Posterior vena cava (tissue), 2 donors: ENCODE results near the gene MUSTN1. TPM values are rescaled to one million over a fixed set of nuclear protein-coding genes. Genes with fewer than 3 reads are reported as not detected.

Experiments used
- DNase-seq: peaks from one replicate; pipeline ENCODE4 v3.0.0-alpha.2; 2020; ENCODE audit warnings: low spot score
- intact Hi-C, 2 donors: fragments of 100-400 bp; cut with DNase I; formaldehyde crosslinking; loops; one replicate each; pipeline versions ENCODE4 v1.14.1 to v1.14.2; 2022 to 2023
- total RNA-seq, 2 donors: library from RNA; stranded (reverse); fragmentation: NEBNext Ultra II Directional; extraction: Animal tissue kit (Norgen Biotek cat#: 25700); gene quantifications; one replicate each; pipeline ENCODE4 v1.2.1, GENCODE V29; 2021
- donor health status: DM: yes; HTN: yes; CAD: no.
- donor health status: DM: yes; HTN: yes; CAD: no.

Gene MUSTN1
- total RNA-seq, 2 donors from 2014 or later, result 78.5 to 105 TPM

GRCh38 chr3:52857133-52857532 is 22.3 kb upstream of the MUSTN1 start:
- DNase-seq, result no peak
- intact Hi-C loops, result loop anchor here (10.0 kb wide), 2 partner anchors 68 to 78 kb away; no protein-coding TSS in a partner anchor

DNA sequence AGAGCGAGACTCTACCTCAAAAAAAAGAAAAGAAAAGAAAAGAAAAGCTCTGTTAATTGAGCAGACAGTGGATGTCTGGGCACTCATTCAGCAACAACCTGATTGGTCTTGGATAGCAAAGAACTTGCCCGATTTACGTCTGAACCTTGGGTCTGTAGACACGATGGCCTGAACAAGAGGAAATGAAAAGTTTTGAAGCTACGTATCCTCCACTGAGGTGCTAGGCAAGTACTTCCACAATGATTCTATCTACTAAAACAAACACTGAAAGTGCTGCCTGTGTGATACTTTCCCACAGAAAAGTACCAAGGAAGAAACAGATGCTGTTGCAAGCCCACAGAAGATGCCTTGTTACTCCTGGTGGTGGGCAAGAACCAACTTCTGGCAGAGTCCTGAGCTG is 21.8 kb upstream of the MUSTN1 start:
- intact Hi-C loops, result loop anchor here (10.0 kb wide), 2 partner anchors 68 to 78 kb away; no protein-coding TSS in a partner anchor
- DNase-seq, result no peak

DNA sequence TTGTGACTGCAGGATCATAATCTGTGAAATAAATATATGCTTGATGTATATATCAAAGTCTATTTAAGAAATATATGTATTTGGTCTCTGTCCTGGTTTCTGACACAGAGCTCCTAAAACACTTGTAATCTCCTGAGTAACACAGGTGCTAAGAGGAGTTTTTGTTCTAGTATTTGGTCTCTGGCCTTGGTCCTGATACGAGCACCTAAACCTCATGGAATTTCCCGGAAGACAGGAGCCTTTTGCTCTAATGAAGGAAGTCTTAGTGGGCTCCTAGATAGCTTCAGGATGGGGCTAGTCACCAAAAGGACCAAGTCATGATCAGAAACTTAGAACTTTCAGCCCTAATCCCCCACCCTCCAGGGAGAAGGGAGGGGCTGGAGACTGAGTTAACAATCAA is 19.2 kb upstream of the MUSTN1 start:
- DNase-seq, result no peak
- intact Hi-C loops, result loop anchor here (10.0 kb wide), 2 partner anchors 71 to 81 kb away; no protein-coding TSS in a partner anchor

DNA sequence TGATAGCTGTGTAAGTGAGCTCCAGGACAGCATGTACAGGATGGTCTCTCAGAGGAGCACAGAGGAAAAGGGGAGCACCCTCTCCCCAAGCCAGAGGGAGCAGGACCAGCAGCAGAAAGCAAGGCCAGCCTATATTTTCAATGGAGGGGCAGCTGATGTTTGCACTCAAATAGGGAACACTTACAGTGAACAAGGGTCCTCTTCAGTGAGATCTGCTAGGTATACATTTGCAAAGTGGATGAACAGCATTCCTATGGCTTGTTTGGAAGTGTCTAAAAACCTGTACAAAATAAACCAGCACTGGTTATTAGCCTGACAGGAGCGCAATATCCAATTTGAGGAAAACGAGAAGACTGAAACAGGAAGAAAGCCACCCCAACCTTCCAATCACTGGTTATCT is 17.6 kb upstream of the MUSTN1 start:
- no peak for DNase-seq
- intact Hi-C loops, result loop anchor here (10.0 kb wide), 2 partner anchors 72 to 82 kb away; no protein-coding TSS in a partner anchor

DNA sequence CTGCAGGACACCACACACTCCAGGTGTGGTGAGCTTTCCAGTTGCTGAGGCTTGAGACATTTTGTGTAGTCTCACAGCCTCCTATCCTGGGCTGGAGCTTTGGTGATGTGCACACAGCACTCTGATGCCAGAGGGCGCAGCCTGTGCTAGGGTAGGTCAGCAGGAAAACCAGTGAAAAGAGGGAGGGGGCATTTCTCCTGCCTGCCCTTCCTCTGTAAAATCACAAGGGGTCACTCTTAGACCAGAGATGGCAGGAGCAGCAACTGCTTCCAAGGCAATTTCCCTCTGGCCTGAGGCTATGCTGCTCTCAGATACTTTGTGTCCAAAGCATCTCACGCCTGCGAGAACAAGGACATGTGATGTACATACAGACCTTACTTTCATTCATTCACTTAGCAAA is 16.5 kb upstream of the MUSTN1 start:
- intact Hi-C loops, result loop anchor here (10.0 kb wide), 2 partner anchors 73 to 83 kb away; no protein-coding TSS in a partner anchor
- DNase-seq, result no peak

DNA sequence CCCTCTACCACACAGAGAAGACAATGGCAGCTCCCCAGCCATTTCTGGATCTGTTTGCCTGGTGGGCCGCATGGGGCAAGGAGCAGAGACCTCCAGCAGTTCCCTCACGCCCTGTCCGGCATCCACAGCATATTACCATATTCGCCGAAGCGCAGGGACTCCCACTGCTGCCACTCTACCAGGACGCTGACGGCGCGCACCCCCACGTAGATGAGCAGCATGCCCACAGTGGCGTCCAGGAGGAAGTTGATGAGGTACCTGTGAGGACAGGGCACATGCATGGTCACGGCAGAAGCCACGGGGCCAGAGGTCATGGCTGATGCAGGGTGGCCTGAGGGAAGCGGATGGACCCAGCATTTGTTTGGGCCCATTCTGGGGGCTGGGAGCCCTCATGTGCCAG is 14.8 kb upstream of the MUSTN1 start:
- intact Hi-C loops, result loop anchor here (10.0 kb wide), 2 partner anchors 75 to 85 kb away; no protein-coding TSS in a partner anchor
- peak; percentile 59 for DNase-seq

DNA sequence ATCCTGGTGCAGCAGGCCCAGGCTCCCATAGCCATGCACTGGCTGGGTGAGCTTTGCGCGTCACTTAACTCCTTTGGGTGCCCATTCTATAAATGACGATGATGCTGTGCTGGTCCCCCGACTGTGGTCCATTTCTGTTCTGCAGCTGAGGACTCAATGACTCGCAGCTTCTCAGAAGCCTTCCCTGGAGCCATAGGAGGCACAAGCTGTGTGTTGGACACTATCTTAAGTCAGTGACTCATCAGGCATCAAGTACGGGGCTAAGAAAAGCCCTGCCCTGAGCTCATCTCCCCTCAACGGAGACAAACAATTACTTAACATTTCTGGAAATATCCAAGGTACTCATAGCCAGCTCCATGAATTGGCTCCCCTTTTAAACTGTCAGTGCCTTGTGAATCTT is 13.8 kb upstream of the MUSTN1 start:
- intact Hi-C loops, result no loop called here

GRCh38 chr3:52847726-52848125 is 12.9 kb upstream of the MUSTN1 start:
- intact Hi-C loops, result no loop called here
- peak; percentile 76 for DNase-seq

More for the DNA sequence above, 13.8 kb upstream of the MUSTN1 start:
- peak; percentile 72 for DNase-seq

DNA sequence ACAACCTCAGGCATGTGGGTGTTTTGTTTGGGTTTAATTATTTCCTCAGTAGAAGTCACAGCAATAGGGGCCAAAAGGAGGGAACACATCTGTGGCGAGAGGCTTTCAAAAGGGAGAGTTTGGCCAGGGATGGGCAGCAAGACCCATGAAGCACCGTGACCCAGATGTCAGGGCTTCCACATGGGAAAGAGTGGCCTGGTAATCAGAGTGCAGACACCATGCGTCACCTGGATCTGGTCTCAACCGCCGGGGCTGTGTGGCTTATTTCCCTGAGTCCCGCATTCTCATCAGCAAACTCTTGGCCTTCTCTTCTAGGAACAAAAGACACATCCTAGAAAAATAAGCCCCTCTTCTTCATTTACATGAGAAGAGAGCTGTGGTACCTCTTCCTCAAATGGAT is 12.4 kb upstream of the MUSTN1 start:
- DNase-seq, result peak; percentile 55
- intact Hi-C loops, result no loop called here

GRCh38 chr3:52846432-52846965 is 11.7 kb upstream of the MUSTN1 start:
- intact Hi-C loops, result no loop called here
- DNase-seq, result peak; percentile 1

DNA sequence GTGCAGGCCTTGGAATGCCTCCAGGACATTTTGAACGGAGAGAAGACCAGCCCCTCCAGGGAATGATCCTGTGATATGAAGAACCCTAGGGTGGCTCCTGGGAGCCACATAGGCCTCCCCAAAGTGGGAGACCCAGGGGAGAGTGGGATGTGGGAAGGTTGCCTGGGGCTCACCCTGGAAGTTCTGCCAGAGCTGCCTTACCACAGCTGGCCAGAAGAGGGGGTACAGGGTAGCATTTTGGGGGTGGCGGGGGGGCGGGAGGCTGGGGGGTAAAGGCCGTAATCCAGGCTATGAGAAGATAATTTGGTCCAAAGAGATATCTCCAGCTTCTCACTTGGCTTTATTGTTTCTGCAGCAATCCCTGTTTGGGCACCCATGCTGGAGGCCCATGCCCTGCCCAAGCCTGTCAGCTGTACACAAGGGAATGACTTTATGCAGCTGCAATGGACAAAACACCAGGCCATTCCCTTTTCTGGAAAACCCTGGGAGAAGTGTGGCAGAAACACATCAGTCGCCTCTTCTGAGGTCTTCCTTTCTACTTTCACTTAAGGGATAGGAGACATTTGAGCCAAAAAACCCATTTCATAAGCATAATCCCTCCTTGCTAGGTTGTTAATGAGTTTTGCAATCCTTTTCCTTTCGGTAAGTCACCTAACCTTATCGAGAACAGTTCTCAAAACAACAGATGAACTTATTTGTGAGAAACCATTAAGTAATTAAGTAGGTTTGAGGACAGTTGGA is 11.0 kb upstream of the MUSTN1 start:
- DNase-seq, result no peak
- intact Hi-C loops, result no loop called here

- peak; percentile 91 for DNase-seq
These were observed 10.3 kb upstream of the MUSTN1 start for GRCh38 chr3:52845157-52845556.

DNA sequence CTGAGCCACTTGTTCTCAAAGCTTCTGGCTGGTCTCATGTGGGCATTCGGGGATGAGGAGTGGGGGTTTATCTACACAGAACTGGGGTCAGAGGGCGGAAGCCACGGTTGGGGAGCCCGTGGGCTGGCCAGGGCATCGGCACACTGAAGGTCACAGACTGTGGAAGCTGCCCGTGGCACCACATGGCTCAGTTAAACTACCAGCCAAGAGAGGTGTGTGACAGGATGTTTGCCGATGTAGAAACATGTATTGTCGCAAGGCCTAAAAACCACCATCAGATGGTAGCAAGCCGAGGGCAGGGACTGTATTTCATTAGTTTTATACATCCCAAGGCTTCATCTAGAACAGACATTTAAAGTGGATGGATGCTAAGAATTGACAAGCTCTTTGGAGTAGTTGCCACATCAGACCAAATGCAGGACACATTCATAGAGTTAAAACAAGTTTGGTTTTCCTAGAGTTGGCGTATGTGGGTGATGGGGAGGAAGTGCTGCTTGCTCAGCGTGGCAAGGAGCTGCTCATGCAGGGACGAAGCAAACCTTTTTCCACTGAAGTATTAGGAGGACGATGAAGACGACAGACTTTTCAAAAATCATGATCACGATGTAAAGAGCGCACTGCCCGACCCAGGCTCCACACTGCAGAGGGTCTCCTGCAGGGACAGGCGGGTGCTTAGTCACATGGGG is 9.6 kb upstream of the MUSTN1 start:
- intact Hi-C loops, result loop anchor here in 1 of 2 donors (5.0 kb wide), 1 partner anchor 53 kb away; the partner anchor contains the start of gene STIMATE
- DNase-seq, result peak; percentile 70

More at GRCh38 chr3:52845157-52845556, 10.3 kb upstream of the MUSTN1 start:
- intact Hi-C loops, result no loop called here

DNA sequence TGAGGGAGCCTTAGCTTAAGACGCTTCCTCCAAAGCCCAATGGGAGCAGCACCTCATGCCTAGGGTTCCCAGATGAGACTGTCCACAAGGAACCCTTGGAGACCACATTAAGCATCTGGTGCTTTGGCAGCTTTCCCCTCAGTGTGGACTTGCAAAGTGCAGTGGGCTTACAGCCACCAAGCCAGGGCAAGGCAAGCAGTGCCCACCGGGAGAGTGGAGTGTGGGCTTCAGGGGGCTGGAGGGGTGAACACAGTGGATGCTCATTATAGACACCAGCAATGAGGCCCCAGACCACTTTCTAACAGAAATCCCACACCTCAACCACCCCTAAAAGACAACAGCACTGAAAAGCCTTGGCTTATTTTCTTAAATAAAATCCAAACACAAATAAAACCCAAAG is 9.1 kb upstream of the MUSTN1 start:
- intact Hi-C loops, result loop anchor here in 1 of 2 donors (5.0 kb wide), 1 partner anchor 53 kb away; the partner anchor contains the start of gene STIMATE
- peak; percentile 58 for DNase-seq

- DNase-seq, result peak; percentile 81
- intact Hi-C loops, result loop anchor here in 1 of 2 donors (5.0 kb wide), 1 partner anchor 54 kb away; the partner anchor contains the start of gene STIMATE
These were observed 8.5 kb upstream of the MUSTN1 start for GRCh38 chr3:52843108-52843865.

DNA sequence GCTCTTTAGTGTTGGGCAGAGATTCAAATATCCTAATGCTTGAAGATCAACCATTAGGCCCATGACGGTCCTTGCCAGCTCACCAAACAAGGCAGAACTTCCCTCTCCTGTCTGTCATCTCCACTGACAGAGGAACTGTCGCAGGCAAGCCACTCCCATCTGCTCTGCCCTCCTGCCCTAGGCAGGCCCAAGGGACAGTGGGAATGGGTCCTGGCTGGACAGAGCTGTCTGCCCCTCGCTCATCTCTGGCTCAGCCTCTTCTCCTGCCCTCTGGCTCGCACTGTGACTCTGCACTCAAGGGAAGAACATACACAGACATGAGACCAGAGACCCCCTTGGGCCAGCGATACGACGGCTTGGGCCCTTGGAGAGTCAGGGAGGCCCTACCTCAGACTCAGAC is 7.6 kb upstream of the MUSTN1 start:
- DNase-seq, result peak; percentile 75
- intact Hi-C loops, result loop anchor here in 1 of 2 donors (5.0 kb wide), 1 partner anchor 55 kb away; the partner anchor contains the start of gene STIMATE

DNA sequence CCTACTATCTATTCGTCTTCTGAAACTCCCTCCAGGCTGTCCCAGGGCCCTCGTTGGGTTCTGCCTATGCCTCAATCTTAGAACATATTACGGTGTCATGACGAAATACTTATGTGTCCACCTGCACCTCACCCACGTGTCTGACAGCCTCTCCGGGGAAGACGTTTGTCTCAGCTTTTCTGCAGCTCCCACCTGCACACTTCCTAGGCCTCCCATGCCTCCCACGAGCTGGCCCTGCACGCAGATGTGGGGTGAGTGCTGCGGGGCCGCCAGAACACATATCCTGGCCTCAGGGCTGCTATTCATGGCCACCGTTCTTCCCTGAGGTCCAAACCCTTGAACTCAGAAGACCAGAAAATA is 7.1 kb upstream of the MUSTN1 start:
- DNase-seq, result peak; percentile 47
- intact Hi-C loops, result loop anchor here in 1 of 2 donors (5.0 kb wide), 1 partner anchor 55 kb away; the partner anchor contains the start of gene STIMATE

- DNase-seq, result peak; percentile 54
- intact Hi-C loops, result loop anchor here in 1 of 2 donors (5.0 kb wide), 1 partner anchor 56 kb away; the partner anchor contains the start of gene STIMATE
These were observed 6.6 kb upstream of the MUSTN1 start for GRCh38 chr3:52841211-52841980.
